B cell (primary cell): ENCODE data around the gene NCBP3. TPM values are rescaled to one million over a fixed set of nuclear protein-coding genes. Genes with fewer than 3 reads are reported as not detected.

Experiments
- ATAC-seq: fragments of 200-7000 bp; cut with Tn5 transposase; one replicate; pipeline ENCODE4 v1.10.0; 2021; ENCODE audit warnings: low read depth, mild to moderate bottlenecking, moderate number of reproducible peaks, moderate library complexity
- CTCF ChIA-PET: fragments of 350-600 bp; sonication (Branson Sonifier 250); formaldehyde crosslinking; loops from one replicate; lab custom pipeline; 2021; ENCODE audit warnings: antibody characterized with exemption, inconsistent platforms; lab: Charles Lee
- POLR2A ChIA-PET: fragments of 350-600 bp; sonication (Branson Sonifier 250); formaldehyde crosslinking; loops from one replicate; lab custom pipeline; 2021; ENCODE audit warnings: antibody characterized with exemption; lab: Charles Lee
- DNase-seq: peaks from one replicate; pipeline ENCODE4 v3.0.0; 2013
- H2AFZ ChIP-seq: 2 replicates; pipeline ENCODE4 v1.6.1; 2012; ENCODE audit warnings: mild to moderate bottlenecking, low read depth, low read length; ENCODE audit not compliant: insufficient read depth, poor library complexity, severe bottlenecking
- H3K27ac ChIP-seq, 2 donors: 1 replicate in 1 of 2; 2 replicates in 1 of 2; pipeline ENCODE4 v1.5.1; 2012 to 2013; ENCODE audit warnings: low read length in 2 of 2, mild to moderate bottlenecking in 2 of 2, moderate library complexity in 1 of 2
- H3K27me3 ChIP-seq, 4 experiments: fragments of 200-600 bp in 1 of 4; sonication (generic) in 1 of 4; replicated peaks in 1 of 4; 1 replicate in 2 of 4; 2 replicates in 2 of 4; pipeline versions ENCODE4 v1.6.1 to v1.7.0; 2013 to 2016; ENCODE audit warnings: low read length in 3 of 4, mild to moderate bottlenecking in 2 of 4, mixed read lengths in 1 of 4, moderate library complexity in 1 of 4; ENCODE audit not compliant: insufficient read depth in 4 of 4, control insufficient read depth in 3 of 4; ENCODE audit errors: control extremely low read depth in 1 of 4
- H3K36me3 ChIP-seq, 2 experiments: replicated peaks in 1 of 2; 1 replicate in 1 of 2; 2 replicates in 1 of 2; pipeline versions ENCODE4 v1.6.1 to v1.7.1; 2013; ENCODE audit warnings: low read length in 1 of 2; ENCODE audit not compliant: insufficient read depth in 2 of 2, control insufficient read depth in 1 of 2; ENCODE audit errors: control extremely low read depth in 1 of 2, extremely low read depth in 1 of 2
- H3K4me1 ChIP-seq, 2 donors: fragments of 200-600 bp in 1 of 2; sonication (generic) in 1 of 2; 1 replicate in 1 of 2; 2 replicates in 1 of 2; pipeline versions ENCODE4 v1.5.1 to v1.6.1; 2013 to 2017; ENCODE audit warnings: low read length in 2 of 2; ENCODE audit not compliant: control insufficient read depth in 2 of 2, insufficient read depth in 2 of 2
- H3K4me2 ChIP-seq: replicated peaks from 2 replicates; pipeline ENCODE3; 2012; ENCODE audit warnings: mild to moderate bottlenecking, low read depth, low read length; ENCODE audit not compliant: poor library complexity, severe bottlenecking
- H3K4me3 ChIP-seq, 5 experiments: fragments of 200-600 bp in 1 of 5; sonication (generic) in 1 of 5; 1 replicate in 3 of 5; 2 replicates in 2 of 5; pipeline versions ENCODE4 v1.5.1 to v1.7.0; 2011 to 2016; ENCODE audit warnings: low read length in 4 of 5, mild to moderate bottlenecking in 4 of 5, low read depth in 2 of 5, control low read depth in 1 of 5, moderate library complexity in 1 of 5; ENCODE audit not compliant: insufficient read depth in 1 of 5; ENCODE audit errors: control extremely low read depth in 1 of 5, extremely low read depth in 1 of 5
- H3K79me2 ChIP-seq: fragments of 200-600 bp; sonication (generic); one replicate; pipeline ENCODE4 v1.6.0; 2016; ENCODE audit warnings: low read length; ENCODE audit not compliant: control insufficient read depth, insufficient read depth
- H3K9ac ChIP-seq: fragments of 200-600 bp; sonication (generic); 2 replicates; pipeline ENCODE4 v1.6.1; 2017; ENCODE audit warnings: mild to moderate bottlenecking, low read length, moderate library complexity
- H3K9me3 ChIP-seq, 3 donors: one replicate each; pipeline versions ENCODE4 v1.6.1 to v1.7.1; 2013; ENCODE audit warnings: low read length in 2 of 3; ENCODE audit not compliant: control insufficient read depth in 2 of 3, insufficient read depth in 1 of 3; ENCODE audit errors: control extremely low read depth in 1 of 3
- H4K20me1 ChIP-seq: 2 replicates; pipeline ENCODE4 v1.6.0; 2012; ENCODE audit warnings: mild to moderate bottlenecking, low read length; ENCODE audit not compliant: insufficient read depth, control insufficient read depth, poor library complexity, severe bottlenecking
- H3K27ac Mint-ChIP-seq: one replicate; pipeline ENCODE4 v1.8.0; 2021; ENCODE audit warnings: mixed read lengths
- H3K27me3 Mint-ChIP-seq: one replicate; pipeline ENCODE4 v1.8.0; 2021; ENCODE audit warnings: mixed read lengths
- H3K4me1 Mint-ChIP-seq: one replicate; pipeline ENCODE4 v1.8.0; 2021; ENCODE audit warnings: mixed read lengths
- H3K4me3 Mint-ChIP-seq: one replicate; pipeline ENCODE4 v1.8.0; 2021; ENCODE audit warnings: mixed read lengths
- H3K9me3 Mint-ChIP-seq: one replicate; pipeline ENCODE4 v1.8.0; 2022; ENCODE audit warnings: mixed read lengths; ENCODE audit not compliant: insufficient read depth
- EZH2 ChIP-seq: IDR thresholded peaks from 2 replicates; pipeline ENCODE4 v1.6.1; 2012; ENCODE audit warnings: borderline replicate concordance, low read depth, mild to moderate bottlenecking, moderate library complexity, low read length; ENCODE audit not compliant: insufficient read depth, poor library complexity, severe bottlenecking
- WGBS: methylation state at CpG from one replicate; pipeline ENCODE4 v1.1.5; 2013; ENCODE audit warnings: missing lambda C conversion rate; ENCODE audit not compliant: insufficient coverage; 5-methylcytosine and 5-hydroxymethylcytosine counted together
- intact Hi-C: fragments of 100-400 bp; cut with micrococcal nuclease; formaldehyde crosslinking; loops from one replicate; pipeline ENCODE4 v1.10.0; 2022
- polyA plus RNA-seq: library from polyadenylated mRNA; depleted of rRNA; stranded (reverse); fragments of >200 nt; gene quantifications from 2 replicates; pipeline ENCODE4 v1.2.3, GENCODE V29; 2012
- total RNA-seq, 2 donors: library from RNA; stranded (reverse); fragments of 120-200 nt in 1 of 2; gene quantifications; 1 replicate in 1 of 2; 2 replicates in 1 of 2; pipeline versions ENCODE4 v1.2.3 to v1.2.4, GENCODE V29; 2013 to 2022
- TF ChIP-seq, protein P1 (sequence below): fragments of 200-600 bp; IDR thresholded peaks from one replicate; pipeline ENCODE4 v1.8.0; 2022; ENCODE audit warnings: antibody characterized with exemption, mild to moderate bottlenecking

The NCBP3 gene
- total and polyA plus RNA-seq, 2 donors (not counting 1 experiment from before 2014, with no cell fraction given) = 11.1 to 71.7 TPM

DNA sequence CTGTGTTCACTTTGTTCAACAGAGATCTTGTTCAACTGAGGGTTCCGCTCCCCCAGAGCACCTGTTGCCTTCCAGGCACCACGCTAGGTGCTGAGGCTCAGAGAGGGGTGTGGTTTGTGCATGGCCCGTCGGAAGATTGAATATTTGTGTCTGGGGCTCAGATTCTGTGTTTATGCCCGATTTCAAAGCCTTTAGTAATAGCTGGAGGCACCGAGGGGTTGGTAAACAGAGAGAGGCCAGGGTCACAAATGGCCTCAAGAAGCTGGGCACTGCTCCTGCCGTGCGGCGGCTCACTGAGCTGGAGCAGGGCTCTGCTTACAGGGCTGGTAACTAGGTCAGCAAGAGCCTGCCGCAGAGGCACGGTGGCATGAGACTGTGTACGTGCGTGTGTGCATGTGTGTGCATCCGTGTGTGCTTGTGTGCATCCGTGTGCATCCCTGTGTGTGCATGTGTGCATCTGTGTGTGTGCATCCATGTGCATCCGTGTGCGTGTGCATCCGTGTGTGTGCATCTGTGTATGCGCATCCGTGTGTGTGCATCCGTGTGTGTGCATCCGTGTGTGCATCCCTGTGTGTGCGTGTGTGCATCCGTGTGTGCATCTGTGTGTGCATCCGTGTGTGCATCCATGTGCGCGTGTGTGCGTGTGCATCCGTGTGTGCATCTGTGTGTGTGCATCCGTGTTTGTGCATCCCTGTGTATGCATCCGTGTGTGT lies 50.5 kb downstream of the NCBP3 start:
- intact Hi-C loops = loop anchor here (1.0 kb wide), 1 partner anchor 30 kb away; no protein-coding TSS in a partner anchor
- Histone ChIP-seq H3K79me2 (no peaks in the 10 kb centered on the region), H3K4me2 (peak overlapping the region; percentile 18), H3K27me3 (no peaks in the 10 kb centered on the region), H3K27ac (no peak overlapping the region), H3K4me3 (no peak overlapping the region), H4K20me1 (no peaks in the 10 kb centered on the region), H2AFZ (no peak overlapping the region), H3K36me3 (no peaks in the 10 kb centered on the region), H3K4me1 (peaks cover 14 to 47% of the 10 kb centered on the region in 2 donors), H3K9me3 (no peaks in the 10 kb centered on the region), H3K9ac (no peak overlapping the region)
- TF ChIP-seq, protein P1, sequence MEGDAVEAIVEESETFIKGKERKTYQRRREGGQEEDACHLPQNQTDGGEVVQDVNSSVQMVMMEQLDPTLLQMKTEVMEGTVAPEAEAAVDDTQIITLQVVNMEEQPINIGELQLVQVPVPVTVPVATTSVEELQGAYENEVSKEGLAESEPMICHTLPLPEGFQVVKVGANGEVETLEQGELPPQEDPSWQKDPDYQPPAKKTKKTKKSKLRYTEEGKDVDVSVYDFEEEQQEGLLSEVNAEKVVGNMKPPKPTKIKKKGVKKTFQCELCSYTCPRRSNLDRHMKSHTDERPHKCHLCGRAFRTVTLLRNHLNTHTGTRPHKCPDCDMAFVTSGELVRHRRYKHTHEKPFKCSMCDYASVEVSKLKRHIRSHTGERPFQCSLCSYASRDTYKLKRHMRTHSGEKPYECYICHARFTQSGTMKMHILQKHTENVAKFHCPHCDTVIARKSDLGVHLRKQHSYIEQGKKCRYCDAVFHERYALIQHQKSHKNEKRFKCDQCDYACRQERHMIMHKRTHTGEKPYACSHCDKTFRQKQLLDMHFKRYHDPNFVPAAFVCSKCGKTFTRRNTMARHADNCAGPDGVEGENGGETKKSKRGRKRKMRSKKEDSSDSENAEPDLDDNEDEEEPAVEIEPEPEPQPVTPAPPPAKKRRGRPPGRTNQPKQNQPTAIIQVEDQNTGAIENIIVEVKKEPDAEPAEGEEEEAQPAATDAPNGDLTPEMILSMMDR = no peak
- TF ChIP-seq EZH2 = no peak
- H3K27ac Mint-ChIP-seq = peak overlapping the region; percentile 91
- CTCF ChIA-PET = interaction anchor here (1.1 kb wide), 1 partner anchor 32 kb away, joined by 4 read pairs; no protein-coding TSS in a partner anchor
- 82% methylated on average over 31 of the region's 31 CpGs for WGBS
- H3K9me3 Mint-ChIP-seq = no peaks in the 10 kb centered on the region
- POLR2A ChIA-PET = interaction anchor here (1.0 to 2.2 kb wide), 4 partner anchors 8 to 31 kb away, joined by 3 to 6 read pairs (median 4); no protein-coding TSS in a partner anchor
- peak; percentile 7 for ATAC-seq
- DNase-seq = no peak
- no peaks in the 10 kb centered on the region for H3K27me3 Mint-ChIP-seq
- peaks cover 47% of the 10 kb centered on the region for H3K4me1 Mint-ChIP-seq
- H3K4me3 Mint-ChIP-seq = peak overlapping the region; percentile 49
